Measurements from ENCODE around the gene ANKRD26. TPM values are rescaled to one million over a fixed set of nuclear protein-coding genes. Genes with fewer than 3 reads are reported as not detected.

Gene ANKRD26
- total and polyA plus RNA-seq, 2 of the 13 experiments (the other 11 are each of a cell fraction or from before 2014, with no cell fraction given), result 1.5 to 9.6 TPM

GRCh38 chr10:27099916-27100812 is at the start of gene ANKRD26 (continued):
- TF ChIP-seq E2F1 (CRISPR knock-in tag; IDR thresholded peaks at IDR 0.05) (no peak), KDM3A (CRISPR knock-in tag; IDR thresholded peaks at IDR 0.05; ENCODE audit: low read depth) (0 out of 2 replicates have a peak, but pooled peaks have one; percentile 61), ZMAT3 (CRISPR knock-in tag; conservative IDR thresholded peaks at IDR 0.05) (peak; percentile 82; the same call in 1 of the 2 replicates), ZFP36L2 (CRISPR knock-in tag; IDR thresholded peaks at IDR 0.05) (no peak), RBAK (CRISPR knock-in tag; IDR thresholded peaks at IDR 0.05) (no peak), BRCA1 (CRISPR knock-in tag; IDR thresholded peaks at IDR 0.05) (0 out of 2 replicates have a peak, but pooled peaks have one; percentile 61), HNF1B (CRISPR knock-in tag; IDR thresholded peaks at IDR 0.05) (peak; percentile 69; the same call in 1 of the 2 replicates), USF2 (IDR thresholded peaks at IDR 0.05; ENCODE audit: low read depth, low read length) (no peak), USF2 (CRISPR knock-in tag; IDR thresholded peaks at IDR 0.05; ENCODE audit: borderline replicate concordance) (no peak), ETV5 (CRISPR knock-in tag; IDR thresholded peaks at IDR 0.05; ENCODE audit: borderline replicate concordance) (0 out of 2 replicates have a peak, but pooled peaks have one; percentile 10), ARNT (IDR thresholded peaks at IDR 0.05) (no peak), ZNF407 (CRISPR knock-in tag; IDR thresholded peaks at IDR 0.05; ENCODE audit: not compliant biosample characterization) (peak; percentile 84), GABPA (IDR thresholded peaks at IDR 0.05; ENCODE audit: low read depth, low read length) (no peak), GABPA (CRISPR knock-in tag; IDR thresholded peaks at IDR 0.05; ENCODE audit: low read depth) (no peak), ZNF235 (CRISPR knock-in tag; IDR thresholded peaks at IDR 0.05; ENCODE audit: borderline replicate concordance) (no peak), ZNF780A (CRISPR knock-in tag; IDR thresholded peaks at IDR 0.05) (no peak)
